NCI-H2196 treated with DMSO at 0.1 percent for 48 hours (cell line): ENCODE measurements around the gene ATF6B.
"Not testable (repeated sequence)": the region's sequence is repeated elsewhere in the genome, so short reads cannot be mapped to it uniquely, and the experiment has no call there.

Source experiments
- DNase-seq: peaks from one replicate; lab custom pipeline; 2025; ENCODE audit not compliant: unreplicated experiment; lab: John Stamatoyannopoulos, UW

Gene ATF6B

DNA sequence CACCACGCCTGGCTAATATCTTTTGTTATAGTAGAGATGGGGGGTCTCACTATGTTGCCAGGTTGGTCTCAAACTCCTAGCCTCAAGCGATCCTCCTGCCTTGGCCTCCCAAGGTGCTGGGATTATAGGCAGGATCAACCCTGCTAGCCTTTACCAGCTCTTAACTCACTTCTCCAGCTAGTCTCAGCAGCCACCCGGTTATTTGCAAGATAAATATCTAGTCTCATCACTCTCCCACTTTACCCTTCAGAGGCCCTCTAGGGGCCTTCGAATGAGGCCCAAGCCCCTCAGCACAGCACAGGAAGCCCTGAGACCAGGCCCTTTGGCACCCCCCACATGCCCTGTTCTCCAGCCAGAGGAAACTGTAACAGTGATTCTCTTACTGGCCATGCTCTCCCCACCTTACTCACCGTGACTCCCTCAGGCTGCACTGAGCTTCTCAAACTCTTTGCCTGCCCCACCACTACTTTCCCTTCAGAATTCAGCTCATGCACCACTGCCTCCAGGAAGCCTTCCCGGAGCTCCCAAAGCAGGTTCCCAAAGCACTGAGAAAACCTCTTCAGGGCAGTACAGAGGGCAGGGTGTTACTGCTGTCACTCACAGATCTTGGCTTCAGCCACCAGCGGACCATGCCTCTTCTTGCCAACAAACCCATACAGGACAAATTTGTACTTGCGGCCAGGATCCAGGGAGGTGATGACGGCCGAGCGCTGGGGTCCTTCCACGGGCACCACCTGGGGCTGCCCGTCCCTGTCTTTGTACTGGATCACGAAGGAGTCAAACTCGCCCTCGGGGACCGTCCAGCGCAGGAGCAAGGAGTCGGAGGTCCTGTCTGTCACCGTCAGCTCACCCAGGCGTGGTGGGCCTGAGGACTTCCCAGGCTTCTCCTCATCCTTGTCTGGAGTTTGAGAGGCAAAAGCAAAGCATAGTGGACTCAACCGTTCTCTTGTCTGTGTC lies 44.0 kb downstream of the ATF6B start:
- DNase-seq: no peak

DNA sequence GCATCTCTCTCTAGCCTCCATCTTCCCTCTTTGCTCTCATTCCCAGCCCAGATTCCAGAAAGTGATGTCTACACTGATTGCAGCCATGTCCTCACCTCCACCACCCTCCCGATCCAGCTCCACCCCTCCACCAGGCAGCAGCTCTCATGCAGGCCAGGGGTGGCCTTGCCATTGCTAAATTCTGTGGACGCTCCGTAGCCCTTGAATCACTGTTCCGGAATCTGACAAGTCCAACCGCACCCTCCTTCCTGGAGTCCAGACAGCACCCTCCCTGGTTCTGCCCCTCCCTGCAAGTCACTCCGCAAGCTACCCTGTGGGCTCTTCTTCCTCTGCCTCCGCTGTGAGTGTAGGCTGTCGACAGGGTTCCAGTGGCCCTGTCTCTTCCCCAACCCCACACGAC lies 45.1 kb downstream of the ATF6B start:
- no peak for DNase-seq

DNA sequence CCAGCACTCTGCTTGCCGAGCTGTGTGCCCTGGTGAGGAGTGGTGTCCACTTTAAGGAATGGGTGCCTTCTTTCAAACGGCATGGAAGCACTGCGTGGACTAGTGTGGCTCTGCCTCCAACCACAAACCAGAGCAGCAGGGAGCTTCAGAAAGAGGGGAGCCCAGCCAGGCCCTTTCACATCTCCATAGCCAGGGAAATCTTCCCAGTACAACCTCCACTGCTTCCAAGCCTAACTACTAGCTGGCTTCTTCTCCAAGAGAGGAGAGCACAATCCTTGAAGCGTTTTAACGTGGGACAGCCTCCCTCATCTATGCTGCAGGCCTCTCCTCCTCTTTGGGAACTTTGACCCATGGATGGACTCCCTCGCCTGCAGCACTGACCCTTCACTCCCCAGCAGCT lies 45.6 kb downstream of the ATF6B start:
- DNase-seq: no peak

DNA sequence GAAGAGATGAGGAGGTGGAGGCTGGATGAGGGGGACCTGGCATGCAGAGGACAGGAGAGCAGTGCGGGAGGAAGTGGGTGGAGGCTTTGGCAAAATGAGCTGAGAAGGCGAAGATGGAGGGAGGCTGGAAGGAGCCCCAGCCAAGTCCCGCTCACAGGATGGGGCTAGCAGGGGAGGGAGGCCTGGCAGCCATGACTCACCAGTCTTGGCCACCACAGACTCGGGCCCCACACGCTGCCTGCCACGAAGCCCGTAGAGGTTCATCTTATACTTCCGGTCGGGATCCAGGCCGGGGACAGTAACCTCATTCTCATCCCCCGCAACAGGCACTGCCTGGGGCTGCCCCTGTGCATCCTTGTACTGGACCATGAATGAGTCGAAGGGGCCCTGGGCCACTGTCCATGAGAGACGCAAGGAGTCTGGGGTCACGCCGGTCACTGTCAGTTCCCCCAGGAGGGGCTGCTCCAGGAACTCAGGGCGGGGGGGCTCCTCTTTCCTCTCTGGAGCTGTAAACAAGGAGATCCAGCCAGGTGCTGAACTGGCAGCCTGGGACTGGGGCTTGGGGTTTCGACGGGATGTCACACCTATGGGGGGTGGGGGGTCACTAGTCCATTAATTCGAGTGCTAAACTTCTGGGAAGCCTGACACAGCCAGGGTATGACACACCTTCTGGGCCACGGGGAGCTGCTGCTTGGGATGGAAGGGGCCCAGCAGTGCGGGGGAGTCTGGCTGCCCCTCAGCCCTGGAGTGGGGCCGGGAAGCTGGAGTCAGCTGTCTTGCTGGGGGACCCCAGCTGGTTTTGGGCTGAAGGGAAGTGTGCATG lies 46.7 kb downstream of the ATF6B start:
- no peak for DNase-seq

DNA sequence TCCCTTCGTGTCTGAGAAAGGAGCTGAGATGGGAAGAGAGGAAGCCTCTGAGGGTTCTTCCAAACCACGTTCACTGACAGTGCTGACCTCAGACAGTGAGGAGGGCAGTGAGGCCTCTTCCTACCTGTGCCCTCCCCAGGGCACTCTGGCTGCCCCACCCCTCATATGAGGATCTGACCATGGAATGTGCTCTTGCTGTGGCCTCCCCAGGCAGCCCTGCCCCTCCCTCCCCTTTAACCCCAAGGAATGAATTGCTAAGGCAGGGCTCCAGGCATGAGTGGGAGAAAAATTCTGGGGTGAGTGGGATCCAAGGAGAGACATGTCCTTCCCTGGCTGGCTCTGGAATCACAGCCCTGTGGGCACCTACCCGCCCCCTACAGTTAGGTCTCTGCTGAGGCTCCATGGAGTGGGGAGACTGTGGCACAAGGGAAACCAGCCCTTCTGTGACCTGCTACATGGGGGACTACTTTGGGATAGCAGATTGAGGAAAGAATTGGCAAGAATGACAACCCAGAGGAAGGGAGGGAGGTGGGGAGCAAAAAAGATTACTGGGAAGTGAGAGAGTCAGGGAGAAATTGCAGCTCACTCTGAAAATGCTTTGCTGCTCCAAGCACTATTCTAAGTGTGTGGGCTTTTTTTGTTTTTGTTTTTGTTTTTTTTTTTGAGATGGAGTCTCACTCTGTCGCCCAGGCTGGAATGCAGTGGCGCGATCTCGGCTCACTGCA lies 48.3 kb downstream of the ATF6B start:
- no peak for DNase-seq

DNA sequence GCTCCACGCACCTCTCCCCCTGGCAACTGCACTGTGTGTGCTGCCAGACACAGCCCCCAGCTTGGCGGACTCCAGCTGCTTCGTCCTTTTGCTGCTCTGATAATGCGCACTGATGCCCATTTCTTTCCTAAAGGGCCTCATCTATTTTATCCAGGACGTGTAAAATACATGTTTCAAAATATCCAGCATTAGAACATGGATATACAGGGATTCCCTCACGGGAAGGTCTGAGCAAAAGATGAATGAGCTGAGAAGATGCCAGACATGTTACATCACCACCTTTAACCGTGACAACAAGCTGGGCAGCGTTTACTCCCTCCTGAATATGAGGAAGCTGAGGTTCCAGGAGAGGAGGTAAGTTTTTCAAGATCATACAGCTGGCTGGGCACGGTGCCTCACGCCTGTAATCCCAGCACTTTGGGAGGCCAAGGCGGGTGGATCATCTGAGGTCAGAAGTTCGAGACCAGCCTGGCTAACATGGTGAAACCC lies 51.7 kb downstream of the ATF6B start:
- DNase-seq: no peak

DNA sequence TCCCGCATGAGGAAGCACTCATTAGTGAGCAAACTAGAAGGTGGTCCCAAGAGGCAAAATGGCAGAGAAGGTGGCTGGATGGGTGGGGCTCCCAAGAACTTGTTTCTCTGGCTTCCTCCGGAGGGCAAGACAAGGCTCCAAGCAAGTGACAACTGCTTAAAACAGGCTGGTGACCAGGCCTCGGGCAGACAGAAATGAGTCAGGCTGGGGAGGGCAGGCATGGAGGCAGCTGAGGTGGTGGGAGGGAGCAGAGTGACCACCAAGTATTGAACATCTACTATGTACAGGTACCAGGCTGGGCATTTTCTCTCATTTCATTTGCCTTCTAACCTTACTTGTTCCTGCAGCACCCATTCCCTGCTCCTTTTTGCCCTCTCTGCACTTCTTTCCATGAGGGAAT lies 52.3 kb downstream of the ATF6B start:
- no peak for DNase-seq

DNA sequence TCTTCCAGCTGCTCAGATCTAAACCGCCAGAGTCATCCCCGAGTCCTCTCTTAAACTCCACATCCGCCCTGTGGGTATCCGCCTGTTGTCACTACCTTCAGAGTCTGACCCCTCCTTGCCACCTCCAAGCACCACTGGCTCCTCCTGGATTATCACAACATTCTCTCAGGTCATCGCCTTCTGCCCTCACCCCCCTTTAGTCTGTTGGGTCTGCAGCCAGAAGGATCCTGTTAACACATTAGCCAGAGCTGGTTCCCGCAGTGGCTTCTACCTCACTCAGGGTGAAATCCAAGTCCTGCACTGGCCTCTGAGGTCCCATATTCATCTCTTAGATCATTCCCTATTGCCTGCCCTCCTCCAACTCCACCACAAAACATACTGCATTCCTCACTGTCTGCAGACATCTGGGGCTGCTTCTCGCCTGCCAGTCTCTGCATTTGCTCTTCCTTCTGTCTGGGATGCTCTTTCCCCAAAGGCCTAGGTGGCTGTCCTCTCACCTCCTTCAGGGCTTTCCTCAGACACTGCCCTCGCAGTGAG lies 53.0 kb downstream of the ATF6B start:
- DNase-seq: no peak

DNA sequence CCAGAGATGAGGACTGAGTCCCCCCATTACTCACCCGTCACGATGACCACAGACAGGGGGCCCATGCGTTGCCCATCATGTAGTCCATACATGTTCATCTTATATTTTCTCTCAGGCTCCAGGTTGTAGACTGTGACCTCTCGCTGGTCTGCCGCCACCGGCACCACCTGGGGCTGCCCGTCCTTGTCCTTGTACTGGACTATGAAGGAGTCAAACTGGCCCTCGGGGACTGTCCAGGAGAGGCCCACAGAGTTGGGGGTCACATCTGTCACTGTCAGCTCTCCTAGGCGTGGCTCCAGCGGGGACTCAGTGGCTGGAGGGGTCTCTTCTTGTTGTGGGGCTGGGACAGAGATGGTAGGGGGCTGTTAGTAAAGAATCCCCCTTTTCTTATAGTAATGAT lies 54.4 kb downstream of the ATF6B start:
- no peak for DNase-seq

DNA sequence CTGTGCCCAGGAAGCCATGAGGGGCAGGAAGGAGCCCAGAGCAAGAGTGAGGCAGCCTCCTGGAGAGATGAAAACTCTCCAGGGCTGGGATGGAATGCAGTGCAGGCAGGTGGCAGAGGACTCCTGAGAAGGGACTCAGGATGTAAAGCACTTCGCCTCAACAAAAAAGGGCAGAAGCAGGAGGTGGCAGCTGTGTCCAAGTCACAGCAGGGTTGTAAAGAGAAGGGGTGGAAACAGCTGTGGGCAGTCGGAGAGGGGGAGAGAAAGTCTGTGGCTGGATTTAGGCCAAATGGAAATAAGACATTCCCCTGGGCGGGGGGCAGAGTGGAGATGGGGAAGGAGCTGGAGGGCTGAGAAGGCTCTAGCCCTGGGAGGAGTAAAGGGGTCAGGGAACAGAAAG lies 54.9 kb downstream of the ATF6B start:
- no peak for DNase-seq

DNA sequence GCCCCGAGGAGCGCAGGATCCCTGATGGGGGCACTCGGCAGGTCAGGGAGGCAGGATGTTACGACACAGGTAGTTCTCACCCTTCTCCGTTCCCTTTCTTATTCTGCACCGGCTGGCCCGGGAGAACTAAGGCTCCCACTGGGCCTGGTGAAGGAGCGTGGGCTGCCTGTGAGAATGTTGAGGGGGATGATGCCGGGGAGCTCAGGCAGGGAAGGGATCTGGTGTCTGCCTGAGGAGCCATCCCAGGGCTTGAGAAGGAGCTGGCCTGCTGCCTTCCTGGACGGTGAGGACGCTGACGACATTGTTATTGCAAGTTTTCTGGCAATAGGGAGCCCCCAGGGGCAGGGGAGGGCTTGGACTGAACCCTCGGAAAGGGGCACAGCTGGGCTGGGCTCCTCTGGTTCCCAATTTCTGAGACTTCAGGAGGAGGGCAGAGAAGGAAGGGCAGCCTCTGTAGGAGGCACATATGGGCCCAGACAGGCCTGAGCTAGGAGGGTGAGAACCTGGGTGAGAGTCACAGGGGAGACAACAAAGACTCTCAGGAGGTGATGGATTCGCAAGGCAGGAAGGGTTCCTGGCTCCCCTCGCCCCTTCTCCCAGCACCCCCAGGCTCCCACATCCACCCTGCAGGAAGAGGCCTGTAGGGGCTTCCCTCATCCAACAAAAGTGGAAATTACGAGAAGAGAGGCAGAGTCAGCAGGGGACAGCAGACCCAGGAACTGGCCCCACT lies 57.1 kb downstream of the ATF6B start:
- no peak for DNase-seq

DNA sequence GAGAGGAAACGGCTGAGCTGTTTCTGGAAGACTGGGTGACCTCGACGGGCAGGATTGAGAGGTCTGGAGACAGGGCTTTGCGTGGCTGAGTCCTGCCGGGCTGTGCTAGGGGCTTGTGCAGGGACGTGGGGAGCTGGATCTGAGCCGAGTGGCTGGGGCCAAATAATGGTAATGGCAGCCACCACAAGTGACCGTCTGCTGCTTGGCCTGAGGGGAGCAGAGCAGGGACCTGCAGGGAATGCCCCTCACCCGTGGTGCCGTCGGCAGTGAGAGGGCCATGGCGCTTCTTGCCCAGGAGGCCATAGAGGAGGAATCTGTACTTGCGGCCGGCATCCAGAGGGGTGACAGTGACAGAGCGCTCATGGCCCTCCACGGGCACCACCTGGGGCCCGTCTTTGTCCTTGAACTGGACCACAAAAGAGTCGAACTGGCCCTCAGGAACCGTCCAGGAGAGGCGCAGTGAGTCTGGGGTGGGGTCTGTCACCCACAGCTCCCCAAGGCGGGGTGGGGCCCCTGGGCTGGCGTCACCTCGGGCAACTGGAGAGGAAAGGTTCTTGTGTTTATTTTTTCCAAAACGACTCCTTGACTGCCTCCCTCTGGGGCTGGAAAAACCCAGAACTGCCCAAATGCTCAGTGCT lies 58.0 kb downstream of the ATF6B start:
- no peak for DNase-seq

DNA sequence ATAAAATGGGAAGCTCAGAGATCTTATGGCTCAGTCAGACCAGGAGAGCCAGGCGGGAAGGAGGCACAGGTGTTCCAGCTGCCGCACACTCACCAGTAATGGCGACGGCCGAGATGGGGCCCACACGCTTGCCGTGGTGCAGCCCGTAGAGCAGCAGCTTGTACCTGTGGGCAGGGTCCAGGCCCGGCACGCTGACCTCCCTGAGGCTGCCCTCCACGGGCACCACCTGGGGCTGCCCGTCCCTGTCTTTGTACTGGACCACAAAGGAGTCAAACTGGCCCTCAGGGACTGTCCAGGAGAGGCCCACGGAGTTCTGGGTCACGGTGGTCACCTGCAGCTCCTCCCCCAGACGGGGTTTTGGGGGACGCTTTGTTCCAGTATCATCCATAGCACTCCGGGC lies 58.6 kb downstream of the ATF6B start:
- DNase-seq: no peak

DNA sequence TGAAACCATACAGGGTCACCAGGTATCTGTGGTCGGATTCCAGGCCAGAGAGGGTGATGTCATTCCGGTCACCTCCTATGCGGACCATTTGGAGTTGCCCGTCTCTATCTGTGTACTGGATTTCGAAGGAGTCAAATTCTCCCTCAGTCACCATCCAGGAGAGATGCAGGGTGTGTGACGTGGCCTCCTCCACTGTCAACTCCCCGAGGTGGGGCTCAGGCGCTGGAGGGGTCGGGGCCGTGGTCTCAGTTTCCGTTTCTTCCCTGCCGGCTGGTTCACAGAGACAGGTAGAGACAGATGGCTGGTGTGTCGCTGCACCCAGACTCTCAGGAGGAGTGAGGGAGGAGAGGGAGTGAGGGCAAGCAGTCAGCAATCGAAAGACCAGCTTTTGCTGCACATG lies 59.2 kb downstream of the ATF6B start:
- DNase-seq: no peak

DNA sequence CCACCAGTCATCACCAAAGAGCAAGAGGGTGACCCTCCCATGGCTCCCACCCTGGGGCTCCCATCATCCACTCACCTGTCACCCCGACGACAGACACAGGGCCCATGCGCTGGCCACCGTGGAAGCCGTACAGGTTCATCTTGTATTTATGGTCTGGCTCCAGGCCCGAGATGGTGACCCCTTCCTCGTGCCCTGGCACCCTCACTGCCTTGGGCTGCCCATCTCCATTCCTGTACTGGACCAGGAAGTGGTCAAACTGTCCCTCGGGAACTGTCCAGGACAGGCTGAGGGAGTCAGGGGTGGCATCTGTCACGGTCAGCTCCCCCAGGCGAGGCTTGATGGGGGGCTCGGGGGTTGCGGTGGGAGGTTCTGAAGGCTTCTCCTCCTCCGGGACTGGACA lies 59.7 kb downstream of the ATF6B start:
- not testable (repeated sequence) for DNase-seq

DNA sequence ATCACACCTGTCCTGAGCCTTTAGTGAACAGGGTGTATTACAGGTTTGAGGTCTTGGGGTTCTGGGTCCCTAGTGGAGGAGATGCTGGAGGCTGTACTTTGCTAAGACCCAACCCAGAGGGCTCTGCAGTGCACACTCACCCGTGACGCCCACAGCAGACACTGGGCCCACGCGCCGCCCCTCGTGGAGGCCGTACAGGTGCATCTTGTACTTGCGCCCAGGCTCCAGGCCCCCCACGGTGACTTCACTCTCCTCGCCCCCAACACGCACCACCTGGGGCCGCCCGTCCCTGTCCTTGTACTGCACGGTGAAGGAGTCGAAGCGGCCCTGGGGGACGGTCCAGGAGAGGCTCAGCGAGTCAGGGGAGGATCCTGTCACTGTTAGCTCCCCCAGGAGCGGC lies 60.5 kb downstream of the ATF6B start:
- not testable (repeated sequence) for DNase-seq
